ENCODE data around the gene EDRF1. TPM values are rescaled to one million over a fixed set of nuclear protein-coding genes. Genes with fewer than 3 reads are reported as not detected.

The EDRF1 gene
- polyA plus RNA-seq, 1 donor (not counting 4 experiments of a cell fraction or from before 2014, with no cell fraction given): 20.4 TPM

- Histone ChIP-seq H3K9ac (ENCODE audit: control insufficient read depth, extremely low read depth, insufficient read depth, low read length) (no peak overlapping the region), H3K27me3 (ENCODE audit: control insufficient read depth, extremely low read depth, insufficient read depth, low read length) (no peaks in the 10 kb centered on the region), H3K36me3 (ENCODE audit: control insufficient read depth in 2 of 2, extremely low read depth in 1 of 2, insufficient read depth in 2 of 2, low read length in 2 of 2) (no peaks in the 10 kb centered on the region), H3K4me1 (ENCODE audit: control insufficient read depth, extremely low read depth, insufficient read depth, low read length) (no peaks in the 10 kb centered on the region), H3K9me1 (ENCODE audit: control insufficient read depth, extremely low read depth, insufficient read depth, low read length) (no peaks in the 10 kb centered on the region), H3K4me2 (ENCODE audit: control insufficient read depth, extremely low read depth, insufficient read depth, low read depth, low read length) (no peak overlapping the region), H3K9me3 (ENCODE audit: control insufficient read depth, low read depth, low read length) (no peaks in the 10 kb centered on the region), H3K79me2 (ENCODE audit: control insufficient read depth, insufficient read depth, low read length) (no peaks in the 10 kb centered on the region), H3K4me3 (ENCODE audit: control insufficient read depth in 2 of 3, extremely low read depth in 1 of 3, insufficient read depth in 2 of 3, low read depth in 1 of 3, low read length in 3 of 3) (no peak overlapping the region), H3K27ac (ENCODE audit: control insufficient read depth, insufficient read depth, low read length) (no peak overlapping the region), H2AFZ (ENCODE audit: control insufficient read depth, low read length) (no peak overlapping the region), H4K20me1 (ENCODE audit: control insufficient read depth, extremely low read depth, insufficient read depth, low read length) (no peaks in the 10 kb centered on the region)
- dilution Hi-C loops (cut with MboI; ENCODE audit: extremely low pct_ligation_motif_present, low sequenced_read_pairs): no loop called here
- no peak for TF ChIP-seq EZH2 (IDR thresholded peaks at IDR 0.05; ENCODE audit: low read length)
- TF ChIP-seq, protein P1, sequence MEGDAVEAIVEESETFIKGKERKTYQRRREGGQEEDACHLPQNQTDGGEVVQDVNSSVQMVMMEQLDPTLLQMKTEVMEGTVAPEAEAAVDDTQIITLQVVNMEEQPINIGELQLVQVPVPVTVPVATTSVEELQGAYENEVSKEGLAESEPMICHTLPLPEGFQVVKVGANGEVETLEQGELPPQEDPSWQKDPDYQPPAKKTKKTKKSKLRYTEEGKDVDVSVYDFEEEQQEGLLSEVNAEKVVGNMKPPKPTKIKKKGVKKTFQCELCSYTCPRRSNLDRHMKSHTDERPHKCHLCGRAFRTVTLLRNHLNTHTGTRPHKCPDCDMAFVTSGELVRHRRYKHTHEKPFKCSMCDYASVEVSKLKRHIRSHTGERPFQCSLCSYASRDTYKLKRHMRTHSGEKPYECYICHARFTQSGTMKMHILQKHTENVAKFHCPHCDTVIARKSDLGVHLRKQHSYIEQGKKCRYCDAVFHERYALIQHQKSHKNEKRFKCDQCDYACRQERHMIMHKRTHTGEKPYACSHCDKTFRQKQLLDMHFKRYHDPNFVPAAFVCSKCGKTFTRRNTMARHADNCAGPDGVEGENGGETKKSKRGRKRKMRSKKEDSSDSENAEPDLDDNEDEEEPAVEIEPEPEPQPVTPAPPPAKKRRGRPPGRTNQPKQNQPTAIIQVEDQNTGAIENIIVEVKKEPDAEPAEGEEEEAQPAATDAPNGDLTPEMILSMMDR (optimal IDR thresholded peaks at IDR 0.05 in 1 of 3, IDR thresholded peaks at IDR 0.05 in 1 of 3, conservative IDR thresholded peaks at IDR 0.05 in 1 of 3; ENCODE audit: extremely low read depth in 1 of 3, insufficient read depth in 2 of 3, low read length in 3 of 3): no peak
- DNase-seq (ENCODE audit: low read depth, low spot score) (no peak), FAIRE-seq (no peak)
These were observed 59.0 kb downstream of the EDRF1 start for GRCh38 chr10:125778556-125778955.

GRCh38 chr10:125779403-125780327 lies 60.2 kb downstream of the EDRF1 start:
- no peak overlapping the region for H2AFZ ChIP-seq (ENCODE audit: control insufficient read depth, low read length)
- H3K4me1 ChIP-seq (ENCODE audit: control insufficient read depth, extremely low read depth, insufficient read depth, low read length): no peaks in the 10 kb centered on the region
- TF ChIP-seq, protein P1 (optimal IDR thresholded peaks at IDR 0.05 in 1 of 3, IDR thresholded peaks at IDR 0.05 in 1 of 3, conservative IDR thresholded peaks at IDR 0.05 in 1 of 3; ENCODE audit: extremely low read depth in 1 of 3, insufficient read depth in 2 of 3, low read length in 3 of 3): no peak
- TF ChIP-seq EZH2 (IDR thresholded peaks at IDR 0.05; ENCODE audit: low read length): no peak
- no peak overlapping the region for H3K4me3 ChIP-seq (ENCODE audit: control insufficient read depth in 2 of 3, extremely low read depth in 1 of 3, insufficient read depth in 2 of 3, low read depth in 1 of 3, low read length in 3 of 3)
- no peak overlapping the region for H3K4me2 ChIP-seq (ENCODE audit: control insufficient read depth, extremely low read depth, insufficient read depth, low read depth, low read length)
- no peaks in the 10 kb centered on the region for H3K79me2 ChIP-seq (ENCODE audit: control insufficient read depth, insufficient read depth, low read length)
- dilution Hi-C loops (cut with MboI; ENCODE audit: extremely low pct_ligation_motif_present, low sequenced_read_pairs): no loop called here
- no peaks in the 10 kb centered on the region for H3K9me3 ChIP-seq (ENCODE audit: control insufficient read depth, low read depth, low read length)
- no peaks in the 10 kb centered on the region for H3K9me1 ChIP-seq (ENCODE audit: control insufficient read depth, extremely low read depth, insufficient read depth, low read length)
- no peak overlapping the region for H3K27ac ChIP-seq (ENCODE audit: control insufficient read depth, insufficient read depth, low read length)
- no peaks in the 10 kb centered on the region for H4K20me1 ChIP-seq (ENCODE audit: control insufficient read depth, extremely low read depth, insufficient read depth, low read length)
- H3K27me3 ChIP-seq (ENCODE audit: control insufficient read depth, extremely low read depth, insufficient read depth, low read length): no peaks in the 10 kb centered on the region
- H3K9ac ChIP-seq (ENCODE audit: control insufficient read depth, extremely low read depth, insufficient read depth, low read length): no peak overlapping the region
- no peaks in the 10 kb centered on the region for H3K36me3 ChIP-seq (ENCODE audit: control insufficient read depth in 2 of 2, extremely low read depth in 1 of 2, insufficient read depth in 2 of 2, low read length in 2 of 2)
- FAIRE-seq (no peak), DNase-seq (ENCODE audit: low read depth, low spot score) (no peak)

Measured in keratinocyte (primary cell).